ENCODE data around the gene GPX4. TPM values are rescaled to one million over a fixed set of nuclear protein-coding genes. Genes with fewer than 3 reads are reported as not detected.

Gene GPX4
- total and polyA plus RNA-seq, 2 of the 13 experiments (the other 11 are each of a cell fraction or from before 2014, with no cell fraction given), result 535 to 613 TPM

- peak; percentile 47 for TF ChIP-seq ZNF687 (CRISPR knock-in tag; IDR thresholded peaks at IDR 0.05)
- no peak for TF ChIP-seq ISX (CRISPR knock-in tag; conservative IDR thresholded peaks at IDR 0.05)
- TF ChIP-seq MXI1 (IDR thresholded peaks at IDR 0.05; ENCODE audit: borderline replicate concordance, low read depth, low read length), result no peak
- TF ChIP-seq ZFP91 (CRISPR knock-in tag; IDR thresholded peaks at IDR 0.05; ENCODE audit: borderline replicate concordance), result peak; percentile 15; the same call in 1 of the 2 replicates
Measured at GRCh38 chr19:1081301-1082164, 22.3 kb upstream of the GPX4 start (continued).
